Stomach (tissue), 4 donors: ENCODE results near the gene TXNL4A.

Experiments
- EP300 ChIP-seq: sonication (generic); formaldehyde crosslinking; IDR thresholded peaks from one replicate; pipeline ENCODE4 v1.6.1; 2017; ENCODE audit warnings: antibody characterized with exemption
- POLR2A ChIP-seq, 4 donors: fragments of 450-650 bp; IDR thresholded peaks; one replicate each; pipeline ENCODE4 v1.6.1; 2016; ENCODE audit warnings: antibody characterized with exemption in 4 of 4, control low read depth in 2 of 4, mild to moderate bottlenecking in 1 of 4, moderate library complexity in 1 of 4
- POLR2AphosphoS5 ChIP-seq, 3 donors: sonication (generic); formaldehyde crosslinking; IDR thresholded peaks; one replicate each; pipeline ENCODE4 v1.6.1; 2016; ENCODE audit warnings: antibody characterized with exemption in 3 of 3
- TF ChIP-seq, protein P1 (sequence below), 7 experiments: fragments of 450-650 bp in 4 of 7; fragments of 200-600 bp in 3 of 7; sonication (generic) in 3 of 7; IDR thresholded peaks; one replicate each; pipeline ENCODE4 v1.5.1; 2016 to 2019; ENCODE audit warnings: antibody characterized with exemption in 7 of 7, control low read depth in 2 of 7, mild to moderate bottlenecking in 1 of 7

DNA sequence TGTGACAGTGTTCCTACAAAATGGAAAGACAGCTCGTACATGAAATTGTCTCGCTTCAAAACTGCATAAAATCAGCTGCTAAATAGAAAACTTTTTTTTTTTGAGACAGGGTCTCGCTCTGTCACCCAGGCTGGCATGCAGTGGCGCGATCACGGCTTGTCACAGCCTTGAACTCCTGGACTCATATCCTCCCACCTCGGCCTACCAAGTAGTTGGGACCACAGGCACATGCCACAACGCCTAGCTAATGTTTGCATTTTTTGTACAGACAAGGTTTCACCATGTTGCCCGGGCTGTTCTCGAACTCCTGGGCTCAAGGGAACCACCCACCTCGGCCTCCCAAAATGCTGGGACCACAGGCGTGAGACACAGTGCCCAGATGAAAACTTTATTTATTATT is 3.2 kb downstream of the TXNL4A start:
- TF ChIP-seq, protein P1, sequence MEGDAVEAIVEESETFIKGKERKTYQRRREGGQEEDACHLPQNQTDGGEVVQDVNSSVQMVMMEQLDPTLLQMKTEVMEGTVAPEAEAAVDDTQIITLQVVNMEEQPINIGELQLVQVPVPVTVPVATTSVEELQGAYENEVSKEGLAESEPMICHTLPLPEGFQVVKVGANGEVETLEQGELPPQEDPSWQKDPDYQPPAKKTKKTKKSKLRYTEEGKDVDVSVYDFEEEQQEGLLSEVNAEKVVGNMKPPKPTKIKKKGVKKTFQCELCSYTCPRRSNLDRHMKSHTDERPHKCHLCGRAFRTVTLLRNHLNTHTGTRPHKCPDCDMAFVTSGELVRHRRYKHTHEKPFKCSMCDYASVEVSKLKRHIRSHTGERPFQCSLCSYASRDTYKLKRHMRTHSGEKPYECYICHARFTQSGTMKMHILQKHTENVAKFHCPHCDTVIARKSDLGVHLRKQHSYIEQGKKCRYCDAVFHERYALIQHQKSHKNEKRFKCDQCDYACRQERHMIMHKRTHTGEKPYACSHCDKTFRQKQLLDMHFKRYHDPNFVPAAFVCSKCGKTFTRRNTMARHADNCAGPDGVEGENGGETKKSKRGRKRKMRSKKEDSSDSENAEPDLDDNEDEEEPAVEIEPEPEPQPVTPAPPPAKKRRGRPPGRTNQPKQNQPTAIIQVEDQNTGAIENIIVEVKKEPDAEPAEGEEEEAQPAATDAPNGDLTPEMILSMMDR (IDR thresholded peaks at IDR 0.05), result no peak
- TF ChIP-seq POLR2A (IDR thresholded peaks at IDR 0.05) (no peak), POLR2AphosphoS5 (IDR thresholded peaks at IDR 0.05) (no peak), EP300 (no peak)
